Hematopoietic multipotent progenitor cell (in vitro differentiated cells): Measurements from ENCODE around the gene CACNB2. TPM values are rescaled to one million over a fixed set of nuclear protein-coding genes. Genes with fewer than 3 reads are reported as not detected.
"Not testable (repeated sequence)": the region's sequence is repeated elsewhere in the genome, so short reads cannot be mapped to it uniquely, and the experiment has no call there.

Experiments used
- DNase-seq, 3 donors: peaks; one replicate each; pipeline ENCODE4 v3.0.0-alpha.2; 2011 to 2015; ENCODE audit warnings: low read depth in 2 of 3, low spot score in 2 of 3
- total RNA-seq: library from RNA; depleted of rRNA; stranded (reverse); fragments of >200 nt; gene quantifications from one replicate; pipeline ENCODE4 v1.2.3, GENCODE V29; 2012

Gene CACNB2
- total RNA-seq, 1 donor: 11.6 TPM

DNA sequence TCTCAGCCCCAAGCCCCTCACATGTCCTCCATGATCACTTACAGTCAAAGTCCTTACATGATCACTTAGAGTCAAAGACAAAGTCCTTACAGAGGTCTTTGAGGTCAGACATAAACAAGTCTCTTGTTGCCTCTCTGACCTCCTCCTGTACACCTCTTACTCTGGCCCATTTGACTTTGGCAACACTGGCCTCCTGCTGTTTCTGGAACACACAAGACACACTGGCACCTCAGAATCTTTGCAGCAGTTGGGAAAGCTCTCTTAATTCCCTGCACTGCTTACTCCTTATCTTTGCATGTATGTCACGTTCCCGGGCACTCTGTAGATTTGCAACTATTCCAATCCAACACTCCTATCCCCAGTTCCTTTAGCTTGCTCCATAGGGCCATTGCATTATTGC, 408.9 kb downstream of the CACNB2 start:
- DNase-seq: no peak

DNA sequence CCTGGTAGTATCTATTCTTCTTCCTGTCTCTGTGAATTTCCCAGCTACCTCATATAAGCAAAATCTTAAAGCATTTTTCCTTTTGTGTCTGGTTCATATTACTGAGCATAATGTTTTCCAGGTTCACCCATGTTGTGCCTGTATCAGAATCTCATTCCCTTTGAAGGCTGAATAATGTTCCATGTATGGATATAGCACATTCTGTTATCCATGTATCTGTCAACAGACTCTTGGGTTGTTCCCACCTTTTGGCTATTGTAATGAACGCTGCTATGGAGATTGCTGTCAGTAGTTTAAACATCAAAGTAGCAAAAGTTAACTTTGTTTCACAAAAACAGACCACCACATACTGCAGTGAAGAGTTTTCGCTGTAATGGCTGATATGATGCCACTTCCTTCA, 411.2 kb downstream of the CACNB2 start:
- no peak for DNase-seq

DNA sequence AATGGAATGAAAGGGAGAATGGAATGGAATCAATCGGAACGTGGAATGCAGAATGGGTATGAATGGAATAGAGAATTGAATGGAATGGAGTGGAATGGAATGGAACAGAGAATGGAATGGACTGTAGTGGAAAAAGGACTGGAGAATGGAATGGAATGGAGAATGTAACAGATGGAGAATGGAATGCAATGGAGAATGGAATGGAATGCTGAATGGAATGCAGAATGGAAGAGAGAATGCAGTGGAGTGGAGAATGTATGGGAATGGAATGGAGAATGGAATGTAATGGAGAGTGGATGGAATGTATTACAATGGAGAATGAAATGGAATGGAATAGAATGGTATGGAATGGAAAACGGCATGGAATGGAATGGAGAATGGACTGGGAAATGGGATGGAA, 414.3 kb downstream of the CACNB2 start:
- DNase-seq: no peak

DNA sequence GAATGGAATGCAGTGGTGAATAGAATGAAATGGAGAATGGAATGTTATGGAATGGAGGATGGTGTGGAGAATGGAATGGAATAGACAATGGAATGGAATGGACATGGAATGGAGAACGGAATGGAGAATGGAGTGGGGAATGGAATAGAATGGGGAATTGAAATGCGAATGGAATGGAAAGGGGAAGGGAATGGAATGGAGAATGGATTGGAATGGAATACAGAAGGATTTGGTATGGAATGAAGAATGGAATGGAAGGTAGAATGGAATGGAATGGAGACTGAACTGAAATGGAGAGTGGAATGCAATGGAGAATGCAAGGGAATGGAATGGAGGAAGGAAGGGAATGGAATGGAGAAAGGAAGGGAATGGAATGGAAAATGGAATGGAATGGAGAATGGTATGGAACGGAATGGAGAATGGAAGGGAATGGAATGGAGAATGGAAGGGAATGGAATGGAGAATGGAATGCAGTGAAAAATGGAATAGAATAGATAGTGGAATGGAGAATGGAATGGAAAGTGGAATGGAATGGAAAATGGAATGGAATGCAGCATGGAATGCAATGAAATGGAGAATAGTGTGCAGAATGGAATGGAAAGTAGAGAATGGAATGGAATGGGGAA, 416.4 kb downstream of the CACNB2 start:
- no peak for DNase-seq

DNA sequence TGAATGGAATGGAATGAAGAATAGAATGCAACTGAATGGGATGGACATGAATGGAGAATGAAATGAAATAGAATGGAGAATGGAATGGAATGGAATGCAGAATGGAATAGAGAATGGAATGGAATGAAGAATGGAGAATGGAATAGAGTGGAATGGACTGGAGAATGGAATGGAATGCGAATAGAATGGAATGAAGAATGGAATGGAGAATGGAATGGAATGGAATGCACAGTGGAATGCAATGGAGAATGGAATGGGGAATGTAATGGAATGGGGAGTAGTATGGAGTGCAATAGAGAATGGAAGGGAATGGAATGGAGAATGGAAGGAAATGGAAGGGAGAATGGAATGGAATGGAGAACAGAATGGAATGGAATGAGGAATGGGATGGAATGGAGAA, 417.7 kb downstream of the CACNB2 start:
- no peak for DNase-seq

DNA sequence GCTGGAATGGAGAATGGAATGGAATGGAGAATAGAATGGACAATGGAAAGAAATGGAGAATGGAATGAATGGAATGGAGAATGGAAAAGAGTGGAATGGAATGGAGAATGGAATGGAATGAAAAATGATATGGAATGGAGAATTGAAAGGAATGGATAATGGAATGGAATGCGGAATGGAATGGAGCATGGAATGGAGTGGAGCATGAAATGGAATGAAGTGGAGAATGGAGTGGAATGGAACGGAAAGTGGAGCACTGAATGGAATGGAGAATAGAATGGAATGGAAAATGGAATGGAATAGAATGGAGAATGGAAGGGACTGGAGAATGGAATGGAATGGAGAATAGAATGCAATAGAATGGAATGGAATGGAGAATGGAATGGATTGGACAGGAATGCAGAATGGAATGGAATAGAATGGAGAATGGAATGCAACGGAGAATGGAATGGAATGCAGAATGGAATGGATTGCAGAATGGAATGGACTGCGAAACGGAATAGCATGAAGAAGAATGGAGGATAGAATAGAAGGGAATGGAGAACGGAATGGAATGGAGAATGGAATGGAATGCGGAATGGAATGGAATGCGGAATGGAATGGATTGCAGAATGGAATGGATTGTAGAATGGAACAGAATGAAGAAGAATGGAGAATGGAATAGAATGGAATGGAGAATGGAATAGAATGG, 421.8 kb downstream of the CACNB2 start:
- no peak for DNase-seq

DNA sequence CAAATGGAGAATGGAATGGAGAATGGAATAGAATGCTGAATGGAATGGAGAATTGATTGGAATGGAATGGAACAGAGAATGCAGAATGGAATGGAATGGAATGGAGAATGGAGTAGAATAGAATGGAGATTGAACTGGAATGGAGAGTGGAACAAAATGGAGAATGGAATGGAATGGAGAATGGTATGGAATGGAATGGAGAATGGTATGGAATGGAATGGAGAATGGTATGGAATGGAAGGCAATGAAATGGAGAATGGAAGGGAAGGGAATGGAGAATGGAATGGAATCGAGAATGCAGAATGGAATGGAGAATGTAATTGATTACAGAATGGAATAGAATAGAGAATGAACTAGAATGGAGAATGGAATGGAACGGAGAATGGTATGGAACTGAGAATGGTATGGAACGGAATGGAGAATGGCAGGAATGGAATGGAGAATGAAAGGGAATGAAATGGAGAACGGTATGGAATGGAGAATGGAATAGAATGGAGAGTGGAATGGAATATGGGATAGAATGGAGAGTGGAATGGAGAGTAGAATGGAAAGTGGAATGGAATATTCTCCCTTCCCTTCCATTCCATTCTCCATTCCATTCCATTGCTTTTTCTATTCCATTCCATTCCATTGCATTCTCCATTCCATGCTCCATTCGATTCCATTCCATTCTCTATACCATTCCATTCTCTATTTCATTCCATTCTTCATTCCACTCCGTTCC, 422.9 kb downstream of the CACNB2 start:
- no peak for DNase-seq

DNA sequence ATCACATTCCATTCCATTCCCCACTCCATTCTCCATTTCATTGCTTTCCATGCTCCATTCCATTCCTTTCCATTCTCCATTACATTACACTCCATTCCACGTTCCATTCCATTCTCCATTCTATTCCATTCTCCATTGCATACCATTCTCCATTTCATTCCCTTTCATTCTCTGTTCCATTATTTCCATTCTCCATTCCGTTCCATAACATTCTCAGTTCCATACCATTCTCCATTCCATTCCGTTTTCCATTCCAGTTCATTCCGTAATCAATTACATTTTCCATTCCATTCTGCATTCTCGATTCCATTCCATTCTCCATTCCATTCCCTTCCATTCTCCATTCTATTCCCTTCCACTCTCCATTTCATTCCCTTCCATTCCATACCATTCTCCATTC, 424.8 kb downstream of the CACNB2 start:
- DNase-seq: no peak

DNA sequence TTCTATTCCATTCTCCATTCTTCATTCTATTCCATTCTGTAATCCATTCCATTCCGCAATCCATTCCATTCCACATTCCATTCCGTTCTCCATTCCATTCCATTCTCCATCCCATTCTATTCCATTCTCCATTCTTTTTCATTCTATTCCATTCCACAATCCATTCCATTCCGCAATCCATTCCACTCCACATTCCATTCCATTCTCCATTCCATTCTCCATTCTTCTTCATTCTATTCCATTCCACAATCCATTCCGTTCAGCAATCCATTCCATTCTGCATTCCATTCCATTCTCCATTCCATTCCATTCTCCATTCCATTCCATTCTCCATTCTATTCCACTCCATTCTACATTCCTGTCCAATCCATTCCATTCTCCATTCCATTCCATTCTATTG, 426.0 kb downstream of the CACNB2 start:
- DNase-seq: no peak

DNA sequence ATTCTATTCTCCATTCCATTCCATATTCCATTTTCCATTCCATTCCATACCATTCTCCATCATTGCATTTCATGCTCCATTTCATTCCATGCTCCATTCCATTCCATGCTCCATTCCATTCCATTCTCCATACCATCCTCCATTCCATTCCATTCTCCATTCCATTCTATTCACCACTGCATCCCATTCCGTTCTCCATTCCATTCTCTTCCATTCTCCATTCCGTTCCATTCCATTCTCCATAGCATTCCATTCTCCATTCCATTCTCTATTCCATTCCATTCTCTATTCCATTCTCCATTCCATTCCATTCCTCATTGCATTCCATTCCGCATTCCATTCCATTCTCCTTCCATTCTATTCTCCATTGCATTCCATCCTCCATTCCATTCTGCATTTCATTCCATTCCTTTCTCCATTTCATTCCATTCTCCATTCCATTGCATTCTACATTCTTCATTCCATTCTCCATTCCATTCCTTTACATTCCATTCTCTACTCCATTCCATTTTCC, 427.2 kb downstream of the CACNB2 start:
- DNase-seq: no peak

DNA sequence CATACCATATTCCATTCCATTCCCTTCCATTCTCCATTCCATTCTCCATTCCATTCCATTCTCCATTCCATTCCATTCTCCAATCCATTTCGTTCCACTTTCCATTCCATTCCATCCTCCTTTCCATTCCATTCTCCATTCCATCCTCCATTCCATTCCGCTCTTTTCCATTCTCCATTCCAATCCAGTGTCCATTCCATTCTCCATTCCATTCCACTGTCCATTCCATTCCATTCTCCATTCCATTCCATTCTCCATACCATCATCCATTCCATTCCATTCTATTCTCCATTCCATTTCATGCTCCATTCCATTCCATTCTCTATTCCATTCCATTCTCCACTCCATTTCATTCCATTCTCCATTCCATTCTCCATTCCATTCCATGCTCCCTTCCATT, 430.2 kb downstream of the CACNB2 start:
- not testable (repeated sequence) for DNase-seq

DNA sequence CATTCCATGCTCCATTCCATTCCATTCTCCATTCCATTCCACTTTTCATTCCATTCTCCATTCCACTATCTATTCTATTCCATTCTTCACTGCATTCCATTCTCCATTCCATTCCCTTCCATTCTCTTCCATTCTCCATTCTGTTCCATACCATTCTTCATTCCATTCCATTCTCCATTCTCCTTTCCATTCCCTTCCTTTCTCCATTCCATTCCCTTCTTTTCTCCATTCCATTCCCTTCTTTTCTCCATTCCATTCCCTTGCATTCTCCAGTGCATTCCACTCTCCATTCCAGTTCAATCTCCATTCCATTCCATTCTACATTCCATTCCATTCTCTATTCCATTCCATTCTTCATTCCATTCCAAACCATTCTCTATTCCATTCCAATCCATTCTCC, 430.9 kb downstream of the CACNB2 start:
- no peak for DNase-seq

DNA sequence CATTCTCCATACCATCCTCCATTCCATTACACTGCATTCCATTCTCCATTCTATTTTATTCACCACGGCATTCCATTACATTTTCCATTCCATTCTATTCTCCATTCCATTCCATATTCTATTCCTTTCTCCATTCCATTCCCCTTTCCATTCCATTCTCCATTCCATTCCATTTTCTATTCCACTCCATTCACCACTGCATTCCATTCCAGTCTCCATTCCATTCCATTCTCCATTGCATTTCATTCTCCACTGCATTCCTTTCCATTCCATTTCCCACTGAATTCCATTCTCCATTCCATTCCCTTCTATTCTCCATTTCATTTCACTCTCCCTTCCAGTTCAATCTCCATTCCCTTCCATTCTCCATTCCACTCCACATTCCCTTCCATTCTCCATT, 431.6 kb downstream of the CACNB2 start:
- DNase-seq: no peak

DNA sequence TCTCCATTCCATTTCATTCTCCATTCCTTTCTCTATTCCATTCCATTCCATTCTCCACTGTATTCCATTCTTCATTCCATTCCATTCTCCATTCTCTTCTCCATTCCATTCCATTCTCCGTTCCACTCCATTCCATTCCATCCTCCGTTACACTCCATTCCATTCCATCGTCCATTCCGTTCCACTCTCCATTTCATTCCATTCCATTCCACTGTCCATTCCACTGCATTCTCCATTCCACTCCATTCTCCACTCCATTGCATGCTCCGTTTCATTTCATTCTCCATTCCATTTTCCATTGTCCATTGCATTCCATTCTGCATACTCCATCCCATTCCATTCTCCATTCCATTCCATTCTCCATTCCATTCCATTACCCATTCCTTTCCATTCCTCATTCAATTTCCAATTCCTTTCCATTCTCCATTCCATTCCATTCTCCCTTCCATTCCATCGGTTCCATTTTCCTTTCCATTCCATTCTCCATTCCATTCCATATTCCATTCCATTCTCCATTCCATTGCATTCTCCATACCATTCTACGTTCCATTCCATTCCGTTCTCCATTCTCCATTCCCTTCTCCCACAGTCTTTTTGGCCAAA, 432.8 kb downstream of the CACNB2 start:
- no peak for DNase-seq

DNA sequence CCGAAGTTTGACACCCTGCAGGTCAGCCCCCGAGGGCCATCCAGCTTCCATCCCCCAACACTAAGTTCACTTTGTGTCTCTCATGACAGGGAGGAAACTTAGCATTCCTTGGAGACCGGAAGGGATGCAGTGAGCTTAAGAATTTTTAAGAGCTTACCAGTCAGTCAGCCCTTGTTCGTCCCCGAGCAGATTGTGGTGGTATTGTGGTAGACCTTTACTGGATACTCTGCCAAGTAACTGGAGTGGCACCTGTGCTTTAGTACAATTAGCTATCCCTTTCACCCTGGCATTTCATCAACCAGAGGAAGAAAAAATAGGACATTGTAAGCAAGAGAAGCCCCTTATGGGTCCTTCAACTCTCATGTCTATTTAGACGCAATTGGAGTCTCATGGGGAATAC, 436.4 kb downstream of the CACNB2 start:
- no peak for DNase-seq

DNA sequence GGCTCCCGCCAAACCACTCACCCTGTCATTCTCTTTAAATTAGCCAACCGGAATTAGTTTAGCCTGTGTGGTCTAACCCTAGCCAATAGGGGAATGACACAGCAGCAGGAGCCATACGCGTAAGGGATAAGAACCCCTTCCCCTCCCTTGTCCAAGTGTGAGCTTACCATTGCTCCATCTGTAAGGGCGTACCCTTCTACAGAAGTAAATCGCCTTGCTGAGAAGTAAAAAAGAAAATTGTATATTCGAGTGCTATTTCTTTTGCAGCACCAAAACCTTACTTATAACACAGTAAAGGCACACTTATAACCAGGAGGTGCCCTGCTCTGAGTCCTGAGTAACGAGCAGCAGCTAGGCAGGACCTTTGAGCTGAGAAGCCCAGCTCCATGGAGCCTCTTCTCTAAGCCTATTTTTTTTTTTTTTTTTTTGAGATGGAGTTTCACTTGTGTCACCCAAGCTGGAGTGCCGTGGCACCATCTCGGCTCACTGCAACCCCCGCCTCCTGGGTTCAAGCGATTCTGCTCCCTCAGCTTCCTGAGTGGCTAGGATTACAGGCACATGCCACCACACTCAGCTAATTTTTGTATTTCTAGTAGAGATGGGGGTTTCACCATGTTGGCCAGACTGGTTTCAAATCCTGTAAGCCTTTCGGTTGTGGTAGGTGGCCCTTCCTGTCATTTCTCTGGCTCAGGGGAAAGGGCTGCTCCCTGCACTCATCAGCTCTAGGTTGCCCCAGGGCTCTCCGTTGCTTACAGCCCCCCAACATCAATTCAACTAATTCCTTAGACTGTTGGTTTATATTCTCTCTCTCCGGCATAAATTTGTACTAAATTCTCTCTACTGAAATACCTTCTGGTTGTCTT, 437.8 kb downstream of the CACNB2 start:
- no peak for DNase-seq

DNA sequence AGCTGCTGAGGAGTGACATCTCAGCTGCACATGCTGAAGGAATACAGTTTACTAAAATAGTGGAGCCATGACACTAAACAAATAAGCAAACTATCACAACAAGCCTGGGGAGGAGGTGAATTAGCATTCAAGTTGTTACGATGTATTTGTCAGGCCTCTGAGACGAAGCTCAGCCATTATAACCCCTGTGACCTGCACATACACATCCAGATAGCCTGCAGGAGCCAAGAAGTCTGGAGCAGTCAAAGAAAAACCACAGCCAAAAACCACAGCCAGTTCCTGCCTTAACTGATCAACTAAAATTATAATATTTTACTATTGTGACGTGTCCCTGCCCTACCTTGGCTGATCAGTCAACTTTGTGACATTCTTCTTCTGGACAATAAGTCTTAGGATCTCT, 442.6 kb downstream of the CACNB2 start:
- peak in 2 of 3 donors; percentile 34 to 77 for DNase-seq

DNA sequence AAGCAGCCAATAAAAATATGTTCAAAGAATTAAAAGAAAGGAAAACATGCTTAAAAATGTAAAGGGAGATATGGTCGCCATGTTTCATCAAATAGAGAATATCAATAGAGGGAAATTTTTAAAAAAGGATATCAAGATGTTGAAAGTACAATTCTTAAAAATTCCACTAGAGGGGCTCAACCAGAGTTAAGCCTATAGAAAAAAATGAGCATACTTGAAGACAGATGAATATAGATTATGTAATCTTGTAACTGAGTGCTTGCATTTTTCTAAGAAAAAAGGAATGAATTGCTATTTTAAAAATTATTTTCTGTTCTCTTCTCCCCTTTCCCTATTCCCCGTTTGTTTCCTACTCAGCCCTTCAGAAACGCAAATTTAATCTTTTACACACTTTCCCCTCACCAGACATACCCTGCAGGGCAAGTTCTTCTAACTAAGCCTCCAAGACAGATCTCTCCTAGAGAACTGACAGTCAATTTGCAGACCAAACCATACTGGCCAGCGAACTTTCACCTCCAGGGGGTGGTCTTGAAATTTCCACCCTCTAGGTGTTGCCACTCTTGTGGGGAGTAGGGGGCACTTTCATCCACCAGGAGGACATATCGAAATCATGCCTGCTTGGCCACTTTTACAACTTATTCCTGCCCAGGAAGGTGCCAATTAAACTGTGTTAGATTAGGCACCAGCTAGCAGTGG, 443.5 kb downstream of the CACNB2 start:
- DNase-seq: peak in 1 of 3 donors; percentile 29

DNA sequence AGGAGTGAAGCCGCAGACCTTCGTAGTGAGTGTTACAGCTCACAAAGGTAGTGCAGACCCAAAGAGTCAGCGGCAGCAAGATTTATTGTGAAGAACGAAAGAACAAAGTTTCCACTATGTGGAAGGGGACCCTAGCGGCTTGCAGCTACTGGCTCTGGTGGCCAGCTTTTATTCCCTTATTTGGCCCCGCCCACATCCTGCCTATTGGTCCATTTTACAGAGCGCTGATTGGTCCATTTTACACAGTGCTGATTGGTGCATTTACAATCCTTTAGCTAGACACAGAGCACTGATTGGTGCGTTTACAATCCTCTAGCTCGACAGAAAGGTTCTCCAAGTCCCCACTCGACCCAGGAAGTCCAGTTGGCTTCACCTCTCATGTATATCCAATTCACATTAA, 446.4 kb downstream of the CACNB2 start:
- DNase-seq: not testable (repeated sequence)

DNA sequence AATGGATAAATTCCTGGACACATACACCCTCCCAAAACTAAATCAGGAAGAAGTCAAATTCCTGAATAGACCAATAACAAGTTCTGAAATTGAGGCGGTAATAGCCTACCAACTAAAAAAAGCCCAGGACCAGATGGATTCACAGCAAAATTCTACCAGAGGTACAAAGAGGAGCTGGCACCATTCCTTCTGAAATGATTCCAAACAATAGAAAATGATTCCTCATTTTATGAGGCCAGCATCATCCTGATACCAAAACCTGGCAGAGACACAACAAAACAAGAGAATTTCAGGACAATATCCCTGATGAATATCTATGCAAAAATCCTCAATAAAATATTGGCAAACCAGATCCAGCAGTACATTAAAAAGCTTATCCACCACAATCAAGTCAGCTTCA, 450.9 kb downstream of the CACNB2 start:
- not testable (repeated sequence) for DNase-seq
